Testis (tissue), 3 donors: ENCODE data around the gene HOXB8. TPM values are rescaled to one million over a fixed set of nuclear protein-coding genes. Genes with fewer than 3 reads are reported as not detected.

ENCODE experiments used
- DNase-seq: peaks from one replicate; pipeline ENCODE4 v3.0.0-alpha.2; 2019
- H3K27ac ChIP-seq, 2 donors: fragments of 200-600 bp; sonication (generic); one replicate each; pipeline ENCODE4 v1.5.1; 2019
- H3K27me3 ChIP-seq: fragments of 200-600 bp; sonication (generic); one replicate; pipeline ENCODE4 v1.5.1; 2019
- H3K36me3 ChIP-seq: fragments of 200-600 bp; sonication (generic); one replicate; pipeline ENCODE4 v1.5.1; 2017; ENCODE audit warnings: low read depth; ENCODE audit errors: missing control alignments
- H3K4me1 ChIP-seq: fragments of 200-600 bp; sonication (generic); one replicate; pipeline ENCODE4 v1.5.1; 2019
- H3K4me3 ChIP-seq, 2 donors: fragments of 200-600 bp; sonication (generic); one replicate each; pipeline ENCODE4 v1.5.1; 2017 to 2019
- H3K9me3 ChIP-seq: fragments of 200-600 bp; sonication (generic); one replicate; pipeline ENCODE4 v1.5.1; 2017
- POLR2A ChIP-seq: fragments of 450-650 bp; IDR thresholded peaks from one replicate; pipeline ENCODE4 v1.6.1; 2017; ENCODE audit warnings: antibody characterized with exemption, mild to moderate bottlenecking, moderate library complexity
- WGBS, 2 donors: methylation state at CpG; one replicate each; pipeline ENCODE4 v1.1.5; 2018; 5-methylcytosine and 5-hydroxymethylcytosine counted together
- intact Hi-C: fragments of 100-400 bp; cut with DNase I; formaldehyde crosslinking; loops from one replicate; pipeline ENCODE4 v1.15.1; 2023; ENCODE audit warnings: low total_unique reads
- polyA plus RNA-seq: library from polyadenylated mRNA; stranded (reverse); fragments of 350-450 nt; fragmentation: Illumina TruSeq; extraction: RNeasy Lipid Tissue Mini Kit (QIAGEN cat#74804); gene quantifications from one replicate; pipeline ENCODE4 v1.2.3, GENCODE V29; 2014; ENCODE audit warnings: low read depth, low replicate concordance; ENCODE audit not compliant: insufficient read depth
- total RNA-seq, 2 donors: library from RNA; depleted of rRNA; stranded (reverse); fragments of >200 nt; gene quantifications; one replicate each; pipeline ENCODE4 v1.2.3, GENCODE V29; 2016
- TF ChIP-seq, protein P1 (sequence below), 3 experiments: fragments of 450-650 bp in 2 of 3; fragments of 200-600 bp in 1 of 3; sonication (generic) in 1 of 3; IDR thresholded peaks; one replicate each; pipeline ENCODE4 v1.5.1; 2016 to 2019; ENCODE audit warnings: antibody characterized with exemption in 3 of 3, mild to moderate bottlenecking in 2 of 3, moderate library complexity in 1 of 3

HOXB8 gene
- total and polyA plus RNA-seq, 3 donors from 2014 or later: 1.2 to 2.7 (median 2.0) TPM

GRCh38 chr17:48624118-48624517, 9.0 kb upstream of the HOXB8 start:
- no peak for DNase-seq
- no peak overlapping the region for H3K27ac ChIP-seq
- no peaks in the 10 kb centered on the region for H3K27me3 ChIP-seq
- intact Hi-C loops: no loop called here
- peaks cover 7% of the 10 kb centered on the region for H3K4me1 ChIP-seq
- 28 to 40% methylated on average over 5 of the region's 5 CpGs for WGBS, 2 donors
- no peaks in the 10 kb centered on the region for H3K36me3 ChIP-seq
- TF ChIP-seq POLR2A: no peak
- TF ChIP-seq, protein P1, sequence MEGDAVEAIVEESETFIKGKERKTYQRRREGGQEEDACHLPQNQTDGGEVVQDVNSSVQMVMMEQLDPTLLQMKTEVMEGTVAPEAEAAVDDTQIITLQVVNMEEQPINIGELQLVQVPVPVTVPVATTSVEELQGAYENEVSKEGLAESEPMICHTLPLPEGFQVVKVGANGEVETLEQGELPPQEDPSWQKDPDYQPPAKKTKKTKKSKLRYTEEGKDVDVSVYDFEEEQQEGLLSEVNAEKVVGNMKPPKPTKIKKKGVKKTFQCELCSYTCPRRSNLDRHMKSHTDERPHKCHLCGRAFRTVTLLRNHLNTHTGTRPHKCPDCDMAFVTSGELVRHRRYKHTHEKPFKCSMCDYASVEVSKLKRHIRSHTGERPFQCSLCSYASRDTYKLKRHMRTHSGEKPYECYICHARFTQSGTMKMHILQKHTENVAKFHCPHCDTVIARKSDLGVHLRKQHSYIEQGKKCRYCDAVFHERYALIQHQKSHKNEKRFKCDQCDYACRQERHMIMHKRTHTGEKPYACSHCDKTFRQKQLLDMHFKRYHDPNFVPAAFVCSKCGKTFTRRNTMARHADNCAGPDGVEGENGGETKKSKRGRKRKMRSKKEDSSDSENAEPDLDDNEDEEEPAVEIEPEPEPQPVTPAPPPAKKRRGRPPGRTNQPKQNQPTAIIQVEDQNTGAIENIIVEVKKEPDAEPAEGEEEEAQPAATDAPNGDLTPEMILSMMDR (IDR thresholded peaks at IDR 0.05): no peak
- H3K4me3 ChIP-seq: no peak overlapping the region
- H3K9me3 ChIP-seq: no peaks in the 10 kb centered on the region

DNA sequence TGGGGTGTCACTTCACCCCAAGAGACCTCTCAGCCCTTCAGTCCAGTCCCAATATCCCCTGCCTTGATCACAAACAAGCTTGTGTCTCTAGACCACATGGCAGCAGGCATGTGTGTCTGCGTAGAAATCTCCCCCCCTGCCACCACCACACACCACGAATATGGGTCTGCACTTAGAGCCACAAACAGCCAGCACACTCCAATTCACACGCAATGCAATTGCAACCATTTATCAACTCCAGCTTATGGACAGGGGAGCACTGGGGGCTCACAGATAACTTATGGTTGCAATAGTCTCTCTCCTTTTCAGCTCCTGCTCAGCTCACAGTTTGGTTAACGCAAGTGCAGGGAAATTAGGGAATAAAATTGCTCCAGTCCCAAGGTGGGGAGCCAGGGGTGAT, 8.5 kb upstream of the HOXB8 start:
- no peak for DNase-seq
- WGBS, 2 donors: 46 to 47% methylated on average over 4 of the region's 4 CpGs
- H3K36me3 ChIP-seq: no peaks in the 10 kb centered on the region
- H3K27me3 ChIP-seq: no peaks in the 10 kb centered on the region
- H3K4me3 ChIP-seq: no peak overlapping the region
- H3K9me3 ChIP-seq: no peaks in the 10 kb centered on the region
- intact Hi-C loops: no loop called here
- no peak overlapping the region for H3K27ac ChIP-seq
- peaks cover 7% of the 10 kb centered on the region for H3K4me1 ChIP-seq
- TF ChIP-seq, protein P1 (IDR thresholded peaks at IDR 0.05): no peak
- no peak for TF ChIP-seq POLR2A

DNA sequence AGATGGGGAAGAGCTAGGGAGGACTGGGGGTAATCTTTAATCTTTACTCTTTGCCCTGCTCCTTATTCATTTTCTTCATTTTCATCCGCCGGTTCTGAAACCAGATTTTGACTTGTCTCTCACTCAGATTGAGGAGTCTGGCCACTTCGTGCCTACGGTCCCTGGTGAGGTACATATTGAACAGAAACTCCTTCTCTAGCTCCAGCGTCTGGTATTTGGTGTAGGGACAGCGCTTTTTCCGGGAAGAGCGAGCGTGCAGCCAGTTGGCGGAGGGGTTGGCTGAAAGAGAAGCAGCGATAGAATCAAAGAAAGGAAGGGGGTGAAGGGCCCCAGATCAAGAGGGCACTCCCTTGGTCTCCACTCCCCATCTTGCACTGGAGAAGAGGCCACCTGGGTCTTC, 7.8 kb upstream of the HOXB8 start:
- TF ChIP-seq, protein P1 (IDR thresholded peaks at IDR 0.05): no peak
- TF ChIP-seq POLR2A: no peak
- H3K27me3 ChIP-seq: peaks cover 4% of the 10 kb centered on the region
- no peaks in the 10 kb centered on the region for H3K36me3 ChIP-seq
- peaks cover 7% of the 10 kb centered on the region for H3K4me1 ChIP-seq
- intact Hi-C loops: no loop called here
- H3K27ac ChIP-seq: no peak overlapping the region
- no peaks in the 10 kb centered on the region for H3K9me3 ChIP-seq
- H3K4me3 ChIP-seq: no peak overlapping the region
- DNase-seq: no peak
- 36 to 45% methylated on average over 11 of the region's 11 CpGs for WGBS, 2 donors

DNA sequence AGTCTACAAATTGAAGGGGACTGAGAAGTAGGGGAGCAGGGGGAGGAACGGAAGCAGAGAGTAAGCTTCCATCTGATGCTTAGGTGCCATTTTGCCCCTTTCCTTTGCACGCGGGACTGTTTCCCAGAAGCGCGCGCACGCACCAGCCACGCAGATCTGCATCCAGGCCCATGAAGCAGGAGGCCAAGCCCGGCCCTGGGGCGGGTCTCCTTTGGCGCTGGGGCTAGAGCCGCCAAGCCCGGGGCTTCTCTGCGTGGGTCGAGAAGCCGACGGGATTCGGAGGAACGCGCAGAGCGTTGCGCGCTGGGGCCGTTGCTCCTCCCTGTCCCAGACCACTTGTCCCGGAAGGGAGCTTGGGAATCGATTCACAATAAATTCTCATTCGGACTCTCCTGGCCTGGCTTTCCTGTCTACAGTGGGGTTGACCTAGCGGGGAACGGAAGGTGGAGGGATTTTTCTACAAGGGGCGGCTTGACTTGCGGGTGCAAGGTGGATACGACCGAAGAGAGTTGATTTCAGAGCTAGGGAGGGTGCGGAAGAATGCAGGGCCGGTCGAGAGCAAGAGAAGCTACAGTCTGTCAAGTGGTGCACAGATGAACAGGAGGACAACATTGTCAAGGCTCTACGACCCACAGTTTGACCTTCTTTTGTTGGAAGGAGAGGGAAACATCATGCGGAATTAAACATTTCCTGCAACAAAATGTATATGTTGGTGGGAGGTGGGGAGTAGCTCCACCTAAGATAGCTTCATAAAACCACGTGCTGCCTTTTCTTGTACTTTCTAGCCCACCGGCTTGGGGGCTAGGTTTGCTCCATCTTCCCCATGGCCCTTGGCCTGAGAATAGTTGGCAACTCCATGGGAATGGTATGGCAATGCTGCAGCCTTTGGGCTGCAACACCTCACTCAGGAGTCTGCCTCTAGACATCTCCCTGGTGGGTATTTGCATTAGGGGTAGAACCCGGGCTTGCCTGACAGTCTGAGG, 6.6 kb upstream of the HOXB8 start:
- H3K36me3 ChIP-seq: no peaks in the 10 kb centered on the region
- DNase-seq: no peak
- WGBS, 2 donors: 16 to 18% methylated on average over 22 to 28 of the region's 41 CpGs
- intact Hi-C loops: no loop called here
- H3K27ac ChIP-seq: no peak overlapping the region
- H3K9me3 ChIP-seq: no peaks in the 10 kb centered on the region
- peaks cover 6% of the 10 kb centered on the region for H3K27me3 ChIP-seq
- H3K4me1 ChIP-seq: peaks cover 7% of the 10 kb centered on the region
- no peak for TF ChIP-seq POLR2A
- TF ChIP-seq, protein P1 (IDR thresholded peaks at IDR 0.05): no peak
- H3K4me3 ChIP-seq: no peak overlapping the region
